Fibroblast of upper back skin (primary cell): ENCODE measurements around the gene NFU1.

Experiments
- DNase-seq: peaks from one replicate; pipeline ENCODE4 v3.0.0-alpha.2; 2013

The NFU1 gene

GRCh38 chr2:69436938-69437750, at the start of gene NFU1:
TSS of gene NFU1 (minus strand) at chr2:69437435. CDS start at chr2:69437422, 13 bp downstream.
- DNase-seq: peak; percentile 95

DNA sequence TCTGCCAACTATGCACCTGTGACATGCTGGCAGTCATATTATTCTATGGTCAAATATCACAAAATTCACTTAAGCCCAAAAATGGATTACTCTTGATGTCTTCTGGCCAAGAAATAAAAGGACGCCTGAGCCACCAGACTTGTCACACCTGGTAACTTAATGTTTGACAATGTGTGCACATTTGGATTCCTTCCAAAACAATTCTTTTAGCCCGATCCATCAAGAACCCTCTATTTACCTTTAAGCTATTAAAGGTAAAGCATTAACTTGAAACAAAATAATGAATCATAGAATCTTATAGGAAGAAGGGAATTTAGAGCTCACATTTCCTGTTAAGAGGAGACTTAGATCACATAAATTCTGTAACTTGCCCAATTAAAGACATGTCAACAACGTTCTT, 46.5 kb upstream of the NFU1 start:
- DNase-seq: no peak

DNA sequence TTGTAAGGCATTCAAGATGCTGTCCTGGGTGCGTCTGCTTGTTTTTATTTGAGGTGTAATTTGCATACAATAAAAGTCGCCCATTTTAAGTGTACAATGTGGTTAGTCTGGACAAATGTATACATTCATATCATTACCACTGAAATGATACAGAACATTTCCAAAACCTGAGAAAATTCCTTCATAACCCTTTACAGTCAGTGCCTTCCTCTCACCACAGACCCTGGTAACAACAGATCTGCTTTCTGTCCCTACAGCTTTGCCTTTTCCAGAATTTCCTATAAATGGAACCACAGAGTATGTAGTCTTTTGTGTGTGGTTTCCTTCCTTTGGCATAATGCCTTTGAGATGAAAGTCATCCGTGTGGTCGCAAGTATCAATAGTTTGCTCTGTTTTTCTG, 45.8 kb upstream of the NFU1 start:
- DNase-seq: peak; percentile 25

- DNase-seq: no peak
These were observed 45.2 kb upstream of the NFU1 start for GRCh38 chr2:69482471-69482870.

DNA sequence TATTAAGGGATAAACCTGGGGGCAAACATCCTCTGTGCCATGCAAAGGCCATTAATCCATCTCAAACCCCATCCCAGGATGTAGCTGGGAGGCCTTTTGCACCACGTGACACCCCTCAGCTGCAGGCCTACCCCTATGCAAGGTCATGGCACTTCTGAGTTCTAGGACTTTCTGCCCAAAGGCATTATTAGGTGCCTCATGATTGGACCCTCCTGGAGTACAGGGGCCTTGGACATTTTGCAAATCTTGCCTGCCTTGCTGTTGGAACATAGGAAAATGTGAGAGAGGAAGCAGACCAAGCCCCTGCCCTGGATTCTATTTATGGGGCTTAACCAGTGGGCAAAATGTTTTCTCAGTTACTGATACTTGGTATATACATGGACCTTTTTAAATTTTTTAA, 44.2 kb upstream of the NFU1 start:
- no peak for DNase-seq

DNA sequence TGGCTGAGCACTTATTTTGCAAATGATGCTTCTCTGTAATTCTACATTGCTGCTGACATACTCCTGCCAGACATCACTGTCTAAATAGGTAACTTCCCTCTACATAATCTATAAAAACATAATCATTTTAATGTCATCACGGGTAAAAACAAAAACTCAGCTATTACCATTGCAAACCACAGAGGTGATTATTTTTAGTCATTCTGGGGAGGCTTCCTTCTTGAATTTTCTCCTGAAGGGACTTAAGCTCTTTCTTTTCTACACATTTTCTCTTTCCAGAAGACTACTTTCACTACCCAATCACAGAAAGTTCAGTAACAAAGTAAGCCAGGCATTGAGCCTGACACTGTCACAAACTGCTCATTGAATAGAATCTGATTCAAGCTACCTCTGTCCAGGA, 40.4 kb upstream of the NFU1 start:
- no peak for DNase-seq

DNA sequence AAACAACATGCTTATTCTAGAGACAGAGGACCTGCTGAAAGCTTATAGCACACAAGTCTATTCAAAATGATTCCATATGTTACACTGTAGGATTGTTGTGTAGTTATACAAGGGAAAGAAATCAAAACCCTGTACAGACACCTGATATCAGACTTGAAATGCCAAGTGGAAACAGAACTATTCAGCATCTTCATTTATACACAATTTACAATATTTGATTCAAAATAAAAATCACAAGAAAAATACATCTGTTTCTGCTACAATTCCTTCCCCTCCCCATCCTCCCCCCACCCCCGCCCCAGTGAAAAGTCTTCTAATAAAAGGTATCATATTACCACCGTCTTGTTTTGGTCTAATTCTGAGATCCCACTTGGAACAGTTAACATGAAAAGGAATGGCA, 37.5 kb upstream of the NFU1 start:
- no peak for DNase-seq

GRCh38 chr2:69471793-69472192, 34.6 kb upstream of the NFU1 start:
- DNase-seq: no peak

GRCh38 chr2:69470911-69471310, 33.7 kb upstream of the NFU1 start:
- DNase-seq: no peak

DNA sequence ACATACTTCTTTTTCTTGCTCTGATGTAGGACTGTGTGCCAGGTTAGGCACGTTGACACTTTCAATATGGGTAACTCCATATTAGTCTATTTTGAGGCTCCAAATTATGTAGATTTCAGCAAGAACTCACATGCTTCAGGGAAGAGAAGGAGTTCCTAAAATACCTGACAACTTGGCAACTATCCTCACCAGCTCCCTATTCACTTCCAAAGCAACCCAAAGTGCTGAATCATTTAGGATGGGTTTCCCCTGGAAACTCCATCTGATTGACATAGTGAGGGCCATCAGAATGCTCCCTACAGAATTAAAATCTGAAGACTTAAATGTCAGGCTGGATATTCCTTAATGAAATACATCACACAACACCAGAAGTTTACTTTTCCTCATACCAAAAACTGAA, 32.5 kb upstream of the NFU1 start:
- peak; percentile 13 for DNase-seq

DNA sequence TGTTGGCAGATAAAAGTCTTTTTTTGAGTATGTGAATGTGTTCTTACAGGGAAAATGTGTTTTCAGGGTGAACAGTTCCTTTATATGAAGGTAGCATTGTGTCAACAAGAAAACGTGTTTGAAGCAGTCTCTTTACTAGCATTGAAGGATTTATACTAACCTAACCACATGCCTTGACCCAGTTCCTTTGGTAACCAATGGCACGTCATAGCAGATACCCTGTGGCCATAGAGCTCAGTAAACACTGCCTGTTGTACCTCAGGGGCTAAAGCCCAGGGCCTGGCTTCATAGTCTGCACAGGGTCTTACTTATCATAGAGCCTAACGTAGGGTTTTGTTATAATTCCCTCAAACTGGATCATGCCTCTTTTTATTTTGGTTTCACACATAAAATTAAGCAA, 32.1 kb upstream of the NFU1 start:
- no peak for DNase-seq

DNA sequence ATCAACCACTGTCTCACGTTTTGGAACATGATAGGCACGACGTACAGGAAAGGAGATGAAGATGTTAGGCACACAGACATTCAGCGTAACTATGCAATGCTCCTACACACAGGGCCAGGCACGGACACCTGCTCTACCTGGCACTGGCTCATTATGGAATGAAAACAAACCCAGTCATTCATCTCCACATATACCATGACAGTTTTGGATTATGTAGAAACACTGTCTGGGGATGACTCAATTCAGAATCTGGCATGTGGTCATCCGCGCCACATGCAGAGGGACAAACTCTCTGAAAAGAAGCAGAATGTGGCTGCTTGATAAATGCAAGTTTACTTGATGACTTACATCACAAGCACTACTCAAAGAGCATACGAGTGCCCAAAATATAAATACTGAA, 29.5 kb upstream of the NFU1 start:
- DNase-seq: peak; percentile 6

GRCh38 chr2:69465513-69466456, 28.6 kb upstream of the NFU1 start:
- DNase-seq: no peak

GRCh38 chr2:69464575-69464974, 27.3 kb upstream of the NFU1 start:
- peak; percentile 54 for DNase-seq

DNA sequence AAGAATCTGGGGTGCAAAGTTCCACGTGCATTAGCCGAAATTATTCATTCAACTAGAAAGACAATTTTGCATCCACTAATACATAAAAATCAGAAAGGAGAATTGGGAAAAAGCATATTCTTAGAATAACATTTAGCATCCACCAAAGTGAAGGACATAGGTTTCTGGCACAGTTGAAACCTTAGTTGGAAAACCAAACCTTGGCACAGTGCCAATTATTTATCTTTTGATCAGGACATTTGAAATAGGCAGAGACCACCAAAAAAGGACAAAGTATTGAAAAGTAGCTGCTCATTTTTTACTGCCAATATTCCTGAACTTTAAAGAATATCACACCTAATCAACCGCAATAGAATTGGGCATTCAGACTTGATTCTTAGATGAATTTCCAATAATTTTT, 25.5 kb upstream of the NFU1 start:
- no peak for DNase-seq

DNA sequence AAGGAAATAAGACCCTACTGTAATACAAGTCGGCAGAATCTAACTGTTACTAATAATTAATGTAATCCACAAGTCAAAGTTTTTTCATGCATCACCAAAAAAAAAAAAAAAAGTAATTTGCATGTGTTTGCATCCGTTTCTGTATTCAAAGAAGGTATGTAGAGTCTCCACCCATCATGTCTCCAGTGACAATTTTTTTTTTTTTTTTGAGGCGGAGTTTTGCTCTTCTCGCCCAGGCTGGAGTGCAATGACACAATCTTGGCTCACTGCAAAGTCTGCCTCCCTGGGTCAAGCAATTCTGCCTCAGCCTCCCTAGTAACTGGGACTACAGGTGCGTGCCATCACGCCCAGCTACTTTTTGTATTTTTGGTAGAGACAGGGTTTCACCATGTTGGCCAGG, 24.2 kb upstream of the NFU1 start:
- no peak for DNase-seq

- DNase-seq: no peak
These were observed 22.7 kb upstream of the NFU1 start for GRCh38 chr2:69459936-69460335.

GRCh38 chr2:69456950-69457445, 19.8 kb upstream of the NFU1 start:
- DNase-seq: no peak

DNA sequence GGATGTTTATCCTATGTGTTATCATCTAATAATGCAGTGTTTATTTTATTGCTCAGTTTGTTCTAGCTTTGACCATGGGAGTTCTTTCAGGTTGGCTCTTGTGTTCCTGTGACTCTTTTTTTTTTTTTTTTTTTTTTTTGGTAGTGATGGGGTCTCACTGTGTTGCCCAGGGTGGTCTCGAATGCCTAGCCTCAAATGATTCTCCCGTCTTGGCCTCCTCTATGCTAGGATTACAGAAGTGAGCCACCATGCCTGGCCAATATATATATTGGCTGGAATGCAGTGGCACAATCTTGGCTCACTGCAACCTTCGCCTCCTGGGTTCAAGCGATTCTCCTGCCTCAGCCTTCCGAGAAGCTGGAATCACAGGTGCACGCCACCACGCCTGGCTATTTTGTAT, 18.9 kb upstream of the NFU1 start:
- DNase-seq: no peak

DNA sequence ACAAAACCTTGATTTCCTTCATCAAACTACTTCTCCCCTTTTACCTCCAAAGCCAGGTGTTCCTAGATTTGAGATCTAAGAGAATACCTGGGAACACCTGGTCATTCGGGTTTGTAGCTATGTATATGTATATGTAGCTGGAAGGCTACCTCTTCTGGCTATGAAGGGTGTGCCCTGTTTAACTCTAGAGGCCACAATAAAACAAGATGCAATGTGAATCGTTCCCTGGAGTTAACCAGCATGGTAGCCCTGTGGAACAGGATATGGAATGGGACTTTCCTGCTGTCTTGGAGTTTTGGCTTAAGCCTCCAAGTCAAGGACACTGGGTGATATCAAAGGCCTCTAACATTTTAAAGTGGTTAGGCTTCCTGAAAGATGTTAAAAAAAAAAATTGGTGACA, 17.7 kb upstream of the NFU1 start:
- DNase-seq: no peak

- DNase-seq: peak; percentile 15
These were observed 16.4 kb upstream of the NFU1 start for GRCh38 chr2:69453475-69454129.

- DNase-seq: no peak
These were observed 15.5 kb upstream of the NFU1 start for GRCh38 chr2:69452687-69453086.

DNA sequence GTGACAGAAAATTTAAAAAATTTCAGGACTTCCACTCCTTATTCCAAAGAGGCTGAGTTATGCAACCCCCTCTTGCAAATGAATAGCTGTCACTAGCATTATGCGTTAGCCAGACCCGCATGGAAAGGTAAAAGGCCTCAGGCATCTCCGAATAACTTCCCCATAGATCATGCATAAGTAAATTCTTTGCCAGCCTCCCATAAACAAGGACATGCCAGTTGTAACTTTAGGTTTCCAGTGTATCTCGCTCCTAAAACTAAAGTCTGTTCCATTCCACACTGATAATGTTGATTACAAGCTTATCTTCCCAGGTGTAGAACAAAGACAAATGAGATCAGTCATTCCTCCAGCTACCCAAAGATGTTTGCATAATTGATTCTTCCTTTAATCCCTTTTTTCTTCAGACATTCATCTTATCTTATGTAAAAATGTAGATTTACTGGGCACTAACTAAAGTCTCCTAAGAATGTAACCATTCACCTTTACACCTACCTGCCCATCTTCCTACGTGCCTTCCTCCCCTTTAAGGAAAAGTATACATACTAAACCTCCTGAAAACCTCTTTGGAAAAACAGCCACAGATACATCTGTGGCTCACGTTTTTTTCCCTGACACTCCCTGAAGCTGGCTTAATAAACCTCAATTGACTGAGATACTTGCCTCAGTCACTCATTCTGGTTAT, 13.6 kb upstream of the NFU1 start:
- peak; percentile 4 for DNase-seq
